Body of pancreas (tissue), 4 donors: ENCODE data around the gene EXOSC3. TPM values are rescaled to one million over a fixed set of nuclear protein-coding genes. Genes with fewer than 3 reads are reported as not detected.
A peak's percentile ranks its signal among the peaks of the same experiment; 100 is the strongest.

ENCODE experiments used
- ATAC-seq: fragments of 150-250 bp; one replicate; pipeline ENCODE4 v1.9.1; 2016
- DNase-seq, 4 donors: peaks; one replicate each; pipeline ENCODE4 v3.0.0-alpha.2; 2019
- H3K27ac ChIP-seq, 4 donors: fragments of 200-600 bp; sonication (generic); 1 replicate in 3 of 4; 2 replicates in 1 of 4; pipeline versions ENCODE4 v1.5.1 to v1.6.1; 2016 to 2019; ENCODE audit warnings: mild to moderate bottlenecking in 1 of 4, mixed read lengths in 1 of 4, moderate library complexity in 1 of 4
- H3K27me3 ChIP-seq, 2 donors: fragments of 200-600 bp; sonication (generic); one replicate each; pipeline ENCODE4 v1.6.0; 2016; ENCODE audit warnings: mild to moderate bottlenecking in 1 of 2
- H3K36me3 ChIP-seq, 2 donors: fragments of 200-600 bp; sonication (generic); replicated peaks in 1 of 2; 2 replicates each; pipeline ENCODE4 v1.5.1; 2016; ENCODE audit warnings: low read depth in 2 of 2; ENCODE audit not compliant: insufficient read depth in 1 of 2
- H3K4me1 ChIP-seq: fragments of 200-600 bp; sonication (generic); one replicate; pipeline ENCODE4 v1.6.0; 2016
- H3K4me3 ChIP-seq, 2 donors: fragments of 200-600 bp; sonication (generic); 1 replicate in 1 of 2; 2 replicates in 1 of 2; pipeline ENCODE4 v1.5.1; 2016 to 2019
- H3K9me3 ChIP-seq, 3 donors: fragments of 200-600 bp; sonication (generic); 1 replicate in 2 of 3; 2 replicates in 1 of 3; pipeline ENCODE4 v1.5.1; 2016
- CTCF ChIP-seq, 7 experiments: fragments of 450-650 bp in 4 of 7; fragments of 200-600 bp in 3 of 7; sonication (generic) in 3 of 7; IDR thresholded peaks; one replicate each; pipeline ENCODE4 v1.5.1; 2016 to 2019; ENCODE audit warnings: antibody characterized with exemption in 7 of 7
- POLR2A ChIP-seq, 3 donors: fragments of 450-650 bp; IDR thresholded peaks; one replicate each; pipeline ENCODE4 v1.6.1; 2016; ENCODE audit warnings: antibody characterized with exemption in 3 of 3, mild to moderate bottlenecking in 2 of 3
- WGBS, 2 donors: methylation state at CpG; one replicate each; pipeline ENCODE4 v1.1.5; 2017; 5-methylcytosine and 5-hydroxymethylcytosine counted together
- intact Hi-C: fragments of 100-400 bp; cut with DNase I; formaldehyde crosslinking; loops from one replicate; pipeline ENCODE4 v1.15.1; 2023
- total RNA-seq, 2 donors: library from RNA; depleted of rRNA; stranded (reverse); fragments of >200 nt; gene quantifications; one replicate each; pipeline ENCODE4 v1.1.0, GENCODE V29; 2016

The EXOSC3 gene
- total RNA-seq, 2 donors from 2014 or later = 33.2 to 47.8 TPM

GRCh38 chr9:37747271-37747753 is 37.6 kb downstream of the EXOSC3 start:
- H3K4me1 ChIP-seq = no peaks in the 10 kb centered on the region
- no peak overlapping the region for H3K4me3 ChIP-seq
- ATAC-seq = peak; percentile 85
- no peaks in the 10 kb centered on the region for H3K27me3 ChIP-seq
- peak; percentile 71 to 77 (median 72) for DNase-seq
- TF ChIP-seq POLR2A (IDR thresholded peaks at IDR 0.05) (no peak), CTCF (IDR thresholded peaks at IDR 0.05) (peak; percentile 64 to 99 (median 84))
- intact Hi-C loops = loop anchor here (10.0 kb wide), 3 partner anchors 167 to 657 kb away; no protein-coding TSS in a partner anchor
- H3K27ac ChIP-seq = no peak overlapping the region
- no peaks in the 10 kb centered on the region for H3K9me3 ChIP-seq
- no peaks in the 10 kb centered on the region for H3K36me3 ChIP-seq
- 11 to 22% methylated on average over 3 of the region's 3 CpGs for WGBS, 2 donors

- Histone ChIP-seq H3K9me3 (no peaks in the 10 kb centered on the region), H3K36me3 (no peaks in the 10 kb centered on the region), H3K4me1 (no peaks in the 10 kb centered on the region), H3K4me3 (no peak overlapping the region), H3K27ac (no peak overlapping the region), H3K27me3 (no peaks in the 10 kb centered on the region)
- intact Hi-C loops = loop anchor here (10.0 kb wide), 3 partner anchors 168 to 658 kb away; no protein-coding TSS in a partner anchor
- DNase-seq (no peak), ATAC-seq (no peak)
- WGBS, 2 donors = 70 to 74% methylated on average over 22 to 23 of the region's 24 CpGs
- TF ChIP-seq POLR2A (IDR thresholded peaks at IDR 0.05) (no peak), CTCF (IDR thresholded peaks at IDR 0.05) (no peak)
Measured at GRCh38 chr9:37746448-37747270, 38.2 kb downstream of the EXOSC3 start.

GRCh38 chr9:37745970-37746369 is 38.9 kb downstream of the EXOSC3 start:
- H3K36me3 ChIP-seq = no peaks in the 10 kb centered on the region
- no peaks in the 10 kb centered on the region for H3K9me3 ChIP-seq
- TF ChIP-seq POLR2A (IDR thresholded peaks at IDR 0.05) = no peak
- TF ChIP-seq CTCF (IDR thresholded peaks at IDR 0.05) = no peak
- WGBS, 2 donors = 85 to 92% methylated on average over 2 to 5 of the region's 8 CpGs
- ATAC-seq (no peak), DNase-seq (no peak)
- no peaks in the 10 kb centered on the region for H3K27me3 ChIP-seq
- H3K27ac ChIP-seq = no peak overlapping the region
- intact Hi-C loops = loop anchor here (10.0 kb wide), 3 partner anchors 169 to 659 kb away; no protein-coding TSS in a partner anchor
- H3K4me3 ChIP-seq = no peak overlapping the region
- H3K4me1 ChIP-seq = no peaks in the 10 kb centered on the region

- no peaks in the 10 kb centered on the region for H3K27me3 ChIP-seq
Measured at GRCh38 chr9:37740631-37741328, 44.1 kb downstream of the EXOSC3 start.

More at GRCh38 chr9:37740631-37741328, 44.1 kb downstream of the EXOSC3 start:
- no peak for DNase-seq
- no peak overlapping the region for H3K4me3 ChIP-seq
- no peaks in the 10 kb centered on the region for H3K4me1 ChIP-seq
- H3K36me3 ChIP-seq = no peaks in the 10 kb centered on the region
- 73 to 84% methylated on average over 4 to 15 of the region's 15 CpGs for WGBS, 2 donors
- no peak overlapping the region for H3K27ac ChIP-seq
- no peaks in the 10 kb centered on the region for H3K9me3 ChIP-seq
- intact Hi-C loops = loop anchor here (10.0 kb wide), 3 partner anchors 174 to 664 kb away; no protein-coding TSS in a partner anchor
- ATAC-seq = no peak
- no peak for TF ChIP-seq POLR2A (IDR thresholded peaks at IDR 0.05)
- TF ChIP-seq CTCF (IDR thresholded peaks at IDR 0.05) = no peak
